H1 (cell line): ENCODE measurements around the gene IWS1. TPM values are rescaled to one million over a fixed set of nuclear protein-coding genes. Genes with fewer than 3 reads are reported as not detected.

Source experiments
- CTCF ChIA-PET: fragments of 300-600 bp; sonication (Branson Sonifier 250); formaldehyde crosslinking; loops from one replicate; lab custom pipeline; 2021; ENCODE audit not compliant: partially characterized antibody; lab: Charles Lee
- POLR2A ChIA-PET: fragments of 300-600 bp; sonication (Branson Sonifier 250); formaldehyde crosslinking; loops from one replicate; lab custom pipeline; 2021; ENCODE audit warnings: inconsistent platforms; ENCODE audit not compliant: partially characterized antibody; lab: Charles Lee
- DNase-seq, 2 experiments: peaks; one replicate each; pipeline versions ENCODE4 v3.0.0 to v3.0.0-alpha.2; 2010 to 2022; ENCODE audit warnings: low spot score in 2 of 2, low read depth in 1 of 2, mixed read lengths in 1 of 2
- FAIRE-seq: peaks from 2 replicates; lab custom pipeline; 2011; peaks lifted over from hg19 to GRCh38; lab: Jason Lieb, UNC
- H2AFZ ChIP-seq: 2 replicates; pipeline ENCODE4 v1.8.1; 2012; ENCODE audit warnings: low read length, inconsistent platforms
- H2AK5ac ChIP-seq: 2 replicates; pipeline ENCODE4 v1.6.1; 2013; ENCODE audit warnings: low read depth, low read length
- H2BK120ac ChIP-seq: replicated peaks from 2 replicates; pipeline ENCODE3; 2013; ENCODE audit warnings: low read depth, low read length, inconsistent platforms
- H2BK12ac ChIP-seq: 2 replicates; pipeline ENCODE4 v1.6.1; 2013; ENCODE audit warnings: low read depth, low read length
- H2BK15ac ChIP-seq: 2 replicates; pipeline ENCODE4 v1.6.1; 2013; ENCODE audit warnings: low read length
- H2BK20ac ChIP-seq: 2 replicates; pipeline ENCODE4 v1.6.1; 2013; ENCODE audit warnings: low read length
- H2BK5ac ChIP-seq: 2 replicates; pipeline ENCODE4 v1.6.1; 2013; ENCODE audit warnings: low read depth, low read length
- H3K14ac ChIP-seq: 2 replicates; pipeline ENCODE4 v1.6.1; 2013; ENCODE audit warnings: inconsistent platforms; ENCODE audit not compliant: insufficient read length
- H3K18ac ChIP-seq: 2 replicates; pipeline ENCODE4 v1.6.1; 2013; ENCODE audit warnings: low read length; ENCODE audit errors: extremely low read depth
- H3K23ac ChIP-seq: 2 replicates; pipeline ENCODE4 v1.6.1; 2013; ENCODE audit warnings: inconsistent platforms; ENCODE audit not compliant: insufficient read length
- H3K23me2 ChIP-seq: 2 replicates; pipeline ENCODE4 v1.6.1; 2013; ENCODE audit warnings: low read depth, low read length
- H3K27ac ChIP-seq: 2 replicates; pipeline ENCODE4 v1.6.1; 2011; ENCODE audit warnings: low read depth, low read length, inconsistent platforms
- H3K27me3 ChIP-seq, 4 experiments: replicated peaks in 1 of 4; 1 replicate in 1 of 4; 2 replicates in 3 of 4; pipeline versions ENCODE4 v1.6.1 to v1.8.1; 2011 to 2013; ENCODE audit warnings: low read length in 3 of 4, mild to moderate bottlenecking in 3 of 4, inconsistent platforms in 2 of 4, mixed read lengths in 2 of 4, moderate library complexity in 1 of 4; ENCODE audit not compliant: control insufficient read depth in 3 of 4, insufficient read depth in 3 of 4; ENCODE audit errors: extremely low read depth in 1 of 4
- H3K36me3 ChIP-seq, 4 experiments: 2 replicates each; pipeline versions ENCODE4 v1.6.1 to v1.8.1; 2011 to 2013; ENCODE audit warnings: mild to moderate bottlenecking in 4 of 4, low read length in 3 of 4, moderate library complexity in 2 of 4, control low read depth in 1 of 4, inconsistent platforms in 1 of 4; ENCODE audit not compliant: insufficient read depth in 4 of 4, control insufficient read depth in 2 of 4
- H3K4ac ChIP-seq: replicated peaks from 2 replicates; pipeline ENCODE3; 2013; ENCODE audit warnings: low read length, low read depth, mixed read lengths, inconsistent platforms; ENCODE audit not compliant: insufficient read length
- H3K4me1 ChIP-seq, 4 experiments: replicated peaks in 1 of 4; 1 replicate in 1 of 4; 2 replicates in 3 of 4; pipeline versions ENCODE4 v1.6.1 to v1.8.1; 2011 to 2013; ENCODE audit warnings: low read length in 3 of 4, inconsistent platforms in 2 of 4, mixed read lengths in 1 of 4; ENCODE audit not compliant: insufficient read depth in 4 of 4, control insufficient read depth in 3 of 4
- H3K4me2 ChIP-seq, 2 experiments: 2 replicates each; pipeline versions ENCODE4 v1.6.1 to v1.8.1; 2011 to 2013; ENCODE audit warnings: low read depth in 2 of 2, low read length in 2 of 2, control low read depth in 1 of 2, inconsistent platforms in 1 of 2, mild to moderate bottlenecking in 1 of 2; ENCODE audit not compliant: insufficient read depth in 1 of 2
- H3K4me3 ChIP-seq, 4 experiments: fragments of 200-600, 300-600 bp in 1 of 4; sonication (generic), shearing (Covaris generic), sonication (Bioruptor Twin) in 1 of 4; 2 replicates each; pipeline versions ENCODE4 v1.5.1 to v1.8.1; 2011 to 2016; ENCODE audit warnings: low read length in 4 of 4, low read depth in 3 of 4, control low read depth in 2 of 4, inconsistent platforms in 2 of 4, mild to moderate bottlenecking in 2 of 4, mixed read lengths in 1 of 4, moderate library complexity in 1 of 4; ENCODE audit not compliant: insufficient read depth in 2 of 4; ENCODE audit errors: extremely low read depth in 1 of 4
- H3K56ac ChIP-seq: replicated peaks from 2 replicates; pipeline ENCODE3; 2013; ENCODE audit warnings: low read depth, mild to moderate bottlenecking, mixed read lengths, low read length, inconsistent platforms; ENCODE audit not compliant: insufficient read length
- H3K79me1 ChIP-seq: 2 replicates; pipeline ENCODE4 v1.6.1; 2013; ENCODE audit warnings: low read depth, low read length, control low read depth
- H3K79me2 ChIP-seq, 2 experiments: 2 replicates each; pipeline versions ENCODE4 v1.6.1 to v1.8.1; 2012 to 2013; ENCODE audit warnings: low read length in 2 of 2, mild to moderate bottlenecking in 2 of 2, inconsistent platforms in 1 of 2; ENCODE audit not compliant: insufficient read depth in 2 of 2, control insufficient read depth in 1 of 2
- H3K9ac ChIP-seq, 4 experiments: replicated peaks in 1 of 4; 1 replicate in 1 of 4; 2 replicates in 3 of 4; pipeline versions ENCODE4 v1.6.1 to v1.8.1; 2011 to 2013; ENCODE audit warnings: low read depth in 3 of 4, low read length in 3 of 4, control low read depth in 2 of 4, mild to moderate bottlenecking in 2 of 4, moderate library complexity in 2 of 4, inconsistent platforms in 1 of 4; ENCODE audit errors: extremely low read depth in 1 of 4
- H3K9me3 ChIP-seq, 2 experiments: 2 replicates each; pipeline versions ENCODE4 v1.6.1 to v1.8.1; 2012 to 2013; ENCODE audit warnings: mild to moderate bottlenecking in 2 of 2, moderate library complexity in 2 of 2, control low read depth in 1 of 2, inconsistent platforms in 1 of 2, low read depth in 1 of 2, low read length in 1 of 2, mixed read lengths in 1 of 2; ENCODE audit not compliant: insufficient read depth in 2 of 2
- H4K20me1 ChIP-seq, 2 experiments: replicated peaks in 1 of 2; 2 replicates each; pipeline versions ENCODE3 to v1.8.1; 2011 to 2013; ENCODE audit warnings: inconsistent platforms in 2 of 2, low read length in 2 of 2, mild to moderate bottlenecking in 1 of 2; ENCODE audit not compliant: insufficient read depth in 2 of 2, control insufficient read depth in 1 of 2
- H4K5ac ChIP-seq: 2 replicates; pipeline ENCODE4 v1.6.1; 2013; ENCODE audit warnings: low read length, low read depth, mixed read lengths, inconsistent platforms; ENCODE audit not compliant: insufficient read length
- H4K8ac ChIP-seq: 2 replicates; pipeline ENCODE4 v1.8.0; 2013; ENCODE audit warnings: mild to moderate bottlenecking, moderate library complexity, low read length, inconsistent platforms; ENCODE audit not compliant: insufficient read depth; ENCODE audit errors: extremely low read depth
- H4K91ac ChIP-seq: replicated peaks from 2 replicates; pipeline ENCODE3; 2013; ENCODE audit warnings: low read length, mixed read lengths, inconsistent platforms; ENCODE audit not compliant: insufficient read length
- BACH1 ChIP-seq: IDR thresholded peaks from 2 replicates; pipeline ENCODE4 v1.6.1; 2012; ENCODE audit warnings: low read length, improper control_type of control experiment
- CTBP2 ChIP-seq: IDR thresholded peaks from 2 replicates; pipeline ENCODE4 v1.7.0; 2011; ENCODE audit warnings: borderline replicate concordance, mild to moderate bottlenecking, moderate library complexity, mixed read lengths, low read length; ENCODE audit not compliant: insufficient read depth, insufficient read length
- HDAC2 ChIP-seq, 2 experiments: fragments of 300-600 bp in 1 of 2; sonication (generic) in 1 of 2; IDR thresholded peaks; 2 replicates each; pipeline ENCODE4 v1.6.1; 2011 to 2012; ENCODE audit warnings: low read depth in 2 of 2, low read length in 2 of 2, mild to moderate bottlenecking in 2 of 2, moderate library complexity in 2 of 2, borderline replicate concordance in 1 of 2, inconsistent platforms in 1 of 2
- KDM5A ChIP-seq: fragments of 200-600 bp; IDR thresholded peaks from 2 replicates; pipeline ENCODE4 v1.7.1; 2012; ENCODE audit warnings: mild to moderate bottlenecking, low read length, inconsistent platforms, mixed read lengths
- NANOG ChIP-seq: IDR thresholded peaks from 2 replicates; pipeline ENCODE4 v1.6.1; 2011; ENCODE audit warnings: low read length, low read depth, mild to moderate bottlenecking, inconsistent platforms; ENCODE audit not compliant: insufficient read depth, poor library complexity, severe bottlenecking
- PHF8 ChIP-seq: fragments of 200-600 bp; sonication (generic); conservative IDR thresholded peaks from 2 replicates; pipeline ENCODE4 v1.7.1; 2012; ENCODE audit warnings: low read depth, mild to moderate bottlenecking, inconsistent platforms, low read length, moderate library complexity
- POLR2A ChIP-seq, 2 experiments: IDR thresholded peaks; 1 replicate in 1 of 2; 2 replicates in 1 of 2; pipeline ENCODE4 v1.6.1; 2011; ENCODE audit warnings: low read depth in 2 of 2, low read length in 2 of 2, mild to moderate bottlenecking in 2 of 2; ENCODE audit errors: control extremely low read depth in 1 of 2
- RNF2 ChIP-seq: fragments of 200-900, 300-1000 bp; sonication (generic); IDR thresholded peaks from 2 replicates; pipeline ENCODE4 v1.7.1; 2016; ENCODE audit warnings: borderline replicate concordance, low read depth, mild to moderate bottlenecking, antibody characterized with exemption, low read length; ENCODE audit not compliant: poor library complexity, severe bottlenecking; ENCODE audit errors: missing control alignments
- SP2 ChIP-seq: IDR thresholded peaks from 2 replicates; pipeline ENCODE4 v1.6.1; 2012; ENCODE audit warnings: mild to moderate bottlenecking, low read length, inconsistent platforms
- WGBS, 2 experiments: shearing (Covaris generic) in 1 of 2; methylation state at CpG; one replicate each; pipeline versions ENCODE4 v1.1.6 to v1.1.7; 2013 to 2015; ENCODE audit warnings: low lambda C conversion rate in 2 of 2, mixed read lengths in 2 of 2, inconsistent platforms in 1 of 2, low coverage in 1 of 2, missing lambda C conversion rate in 1 of 2; ENCODE audit not compliant: insufficient replicate concordance in 2 of 2, insufficient coverage in 1 of 2, insufficient read length in 1 of 2; ENCODE audit errors: extremely low coverage in 1 of 2, missing lambda C conversion rate in 1 of 2; 5-methylcytosine and 5-hydroxymethylcytosine counted together
- polyA plus RNA-seq, 7 experiments: library from polyadenylated mRNA; depleted of rRNA in 3 of 7; stranded (reverse) in 5 of 7; unstranded in 2 of 7; fragments of >200 nt in 5 of 7; fragments of 200-250 nt in 2 of 7; gene quantifications; 1 replicate in 5 of 7; 2 replicates in 1 of 7; 4 replicates in 1 of 7; pipeline versions ENCODE4 v1.2.1 to v1.2.3, GENCODE V29; 2011 to 2013; ENCODE audit warnings: missing spikeins in 2 of 7, mixed read lengths in 2 of 7
- total RNA-seq: library from RNA; stranded (reverse); fragmentation: NEBNext Ultra II Directional; extraction: Animal tissue kit (Norgen Biotek cat#: 25700); gene quantifications from 2 replicates; pipeline ENCODE4 v1.2.1, GENCODE V29; 2021

Gene IWS1
- total and polyA plus RNA-seq, 2 of the 8 experiments (the other 6 are each of a cell fraction or from before 2014, with no cell fraction given) = 18.4 to 64.8 TPM

DNA sequence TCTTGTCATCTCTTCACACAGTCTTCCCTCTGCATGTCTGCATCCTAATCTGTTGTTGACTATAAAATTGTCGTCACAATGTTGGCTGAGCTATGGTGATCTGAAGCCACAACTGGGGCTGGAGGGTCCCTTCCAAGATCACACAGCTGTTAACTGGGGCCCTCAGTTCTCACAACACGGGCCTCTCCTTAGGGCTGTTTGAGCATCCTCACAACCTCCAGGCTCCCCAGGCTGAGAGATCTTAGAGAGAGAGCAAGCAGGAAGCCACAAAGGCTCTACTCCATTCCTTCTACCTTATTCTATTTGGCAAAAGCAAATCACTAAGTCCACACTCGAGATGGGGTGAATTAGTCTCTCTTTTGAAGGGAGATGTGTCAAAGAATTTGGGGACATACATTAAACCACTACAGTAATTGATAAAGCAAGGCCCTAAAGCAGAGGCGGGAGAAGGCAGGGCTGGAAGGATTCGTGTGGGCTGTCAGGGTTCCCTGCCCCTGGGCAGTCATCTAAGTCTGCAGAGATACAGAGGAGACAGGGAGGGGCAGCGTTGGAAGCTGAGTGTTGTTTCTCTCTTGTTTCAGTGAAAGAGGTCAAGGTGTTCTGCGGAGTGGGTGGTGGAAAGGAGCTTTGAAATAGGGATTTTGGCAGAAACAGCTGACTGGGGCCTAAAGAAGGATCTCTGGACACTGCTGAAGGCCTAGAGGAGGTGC lies 25.1 kb upstream of the IWS1 start:
- no peaks in the 10 kb centered on the region for H3K36me3 ChIP-seq
- H2AFZ ChIP-seq = no peak overlapping the region
- FAIRE-seq = no peak
- no peak overlapping the region for H2BK12ac ChIP-seq
- ChIA-PET CTCF (interaction anchor here (0.6 to 2.2 kb wide), 3 partner anchors 8 to 328 kb away, joined by 3 to 14 read pairs (median 9); no protein-coding TSS in a partner anchor), POLR2A (interaction anchor here (1.3 kb wide), 1 partner anchor 8 kb away, joined by 3 read pairs; no protein-coding TSS in a partner anchor)
- no peak overlapping the region for H3K18ac ChIP-seq
- H3K4ac ChIP-seq = no peak overlapping the region
- no peak overlapping the region for H3K23ac ChIP-seq
- WGBS, 2 experiments = 86% methylated on average over 7 of the region's 7 CpGs; no CpG with 5 or more reads in 1 of the 2 experiments
- no peak overlapping the region for H3K9ac ChIP-seq
- no peak overlapping the region for H4K91ac ChIP-seq
- H2BK5ac ChIP-seq = no peak overlapping the region
- H2AK5ac ChIP-seq = no peak overlapping the region
- no peak overlapping the region for H2BK20ac ChIP-seq
- no peak overlapping the region for H3K4me2 ChIP-seq
- no peak overlapping the region for H4K5ac ChIP-seq
- no peaks in the 10 kb centered on the region for H3K79me2 ChIP-seq
- DNase-seq = no peak
- no peak overlapping the region for H3K56ac ChIP-seq
- no peak overlapping the region for H3K4me3 ChIP-seq
- no peak overlapping the region for H2BK120ac ChIP-seq
- no peak overlapping the region for H2BK15ac ChIP-seq
- no peaks in the 10 kb centered on the region; a peak in 3 of 7 replicates for H3K27me3 ChIP-seq
- H4K20me1 ChIP-seq = no peaks in the 10 kb centered on the region
- no peaks in the 10 kb centered on the region for H3K4me1 ChIP-seq
- H4K8ac ChIP-seq = no peak overlapping the region
- no peak overlapping the region for H3K14ac ChIP-seq
- peaks cover 5% of the 10 kb centered on the region; the same call in 1 of the 2 replicates for H3K23me2 ChIP-seq
- no peak overlapping the region for H3K27ac ChIP-seq
- H3K79me1 ChIP-seq = no peaks in the 10 kb centered on the region
- H3K9me3 ChIP-seq = no peaks in the 10 kb centered on the region
- TF ChIP-seq CTBP2 = no peak
- TF ChIP-seq HDAC2 (IDR thresholded peaks at IDR 0.05; ENCODE audit: borderline replicate concordance in 1 of 2, low read depth in 2 of 2, low read length in 2 of 2) = no peak
- no peak for TF ChIP-seq SP2
- TF ChIP-seq PHF8 = no peak
- TF ChIP-seq POLR2A (IDR thresholded peaks at IDR 0.05; ENCODE audit: control extremely low read depth in 1 of 2, low read depth in 2 of 2, low read length in 2 of 2) = no peak
- no peak for TF ChIP-seq NANOG
- TF ChIP-seq BACH1 = no peak
- TF ChIP-seq KDM5A = no peak
- TF ChIP-seq RNF2 = no peak
